B cell (primary cell): ENCODE results near the gene CACNG8. TPM values are rescaled to one million over a fixed set of nuclear protein-coding genes. Genes with fewer than 3 reads are reported as not detected.

Experiments used
- ATAC-seq: fragments of 200-7000 bp; cut with Tn5 transposase; one replicate; pipeline ENCODE4 v1.10.0; 2021; ENCODE audit warnings: low read depth, mild to moderate bottlenecking, moderate number of reproducible peaks, moderate library complexity
- CTCF ChIA-PET: fragments of 350-600 bp; sonication (Branson Sonifier 250); formaldehyde crosslinking; loops from one replicate; lab custom pipeline; 2021; ENCODE audit warnings: antibody characterized with exemption, inconsistent platforms; lab: Charles Lee
- POLR2A ChIA-PET: fragments of 350-600 bp; sonication (Branson Sonifier 250); formaldehyde crosslinking; loops from one replicate; lab custom pipeline; 2021; ENCODE audit warnings: antibody characterized with exemption; lab: Charles Lee
- DNase-seq: peaks from one replicate; pipeline ENCODE4 v3.0.0; 2013
- H2AFZ ChIP-seq: 2 replicates; pipeline ENCODE4 v1.6.1; 2012; ENCODE audit warnings: mild to moderate bottlenecking, low read depth, low read length; ENCODE audit not compliant: insufficient read depth, poor library complexity, severe bottlenecking
- H3K27ac ChIP-seq, 2 donors: 1 replicate in 1 of 2; 2 replicates in 1 of 2; pipeline ENCODE4 v1.5.1; 2012 to 2013; ENCODE audit warnings: low read length in 2 of 2, mild to moderate bottlenecking in 2 of 2, moderate library complexity in 1 of 2
- H3K27me3 ChIP-seq, 4 experiments: fragments of 200-600 bp in 1 of 4; sonication (generic) in 1 of 4; replicated peaks in 1 of 4; 1 replicate in 2 of 4; 2 replicates in 2 of 4; pipeline versions ENCODE4 v1.6.1 to v1.7.0; 2013 to 2016; ENCODE audit warnings: low read length in 3 of 4, mild to moderate bottlenecking in 2 of 4, mixed read lengths in 1 of 4, moderate library complexity in 1 of 4; ENCODE audit not compliant: insufficient read depth in 4 of 4, control insufficient read depth in 3 of 4; ENCODE audit errors: control extremely low read depth in 1 of 4
- H3K36me3 ChIP-seq, 2 experiments: replicated peaks in 1 of 2; 1 replicate in 1 of 2; 2 replicates in 1 of 2; pipeline versions ENCODE4 v1.6.1 to v1.7.1; 2013; ENCODE audit warnings: low read length in 1 of 2; ENCODE audit not compliant: insufficient read depth in 2 of 2, control insufficient read depth in 1 of 2; ENCODE audit errors: control extremely low read depth in 1 of 2, extremely low read depth in 1 of 2
- H3K4me1 ChIP-seq, 2 donors: fragments of 200-600 bp in 1 of 2; sonication (generic) in 1 of 2; 1 replicate in 1 of 2; 2 replicates in 1 of 2; pipeline versions ENCODE4 v1.5.1 to v1.6.1; 2013 to 2017; ENCODE audit warnings: low read length in 2 of 2; ENCODE audit not compliant: control insufficient read depth in 2 of 2, insufficient read depth in 2 of 2
- H3K4me2 ChIP-seq: replicated peaks from 2 replicates; pipeline ENCODE3; 2012; ENCODE audit warnings: mild to moderate bottlenecking, low read depth, low read length; ENCODE audit not compliant: poor library complexity, severe bottlenecking
- H3K4me3 ChIP-seq, 5 experiments: fragments of 200-600 bp in 1 of 5; sonication (generic) in 1 of 5; 1 replicate in 3 of 5; 2 replicates in 2 of 5; pipeline versions ENCODE4 v1.5.1 to v1.7.0; 2011 to 2016; ENCODE audit warnings: low read length in 4 of 5, mild to moderate bottlenecking in 4 of 5, low read depth in 2 of 5, control low read depth in 1 of 5, moderate library complexity in 1 of 5; ENCODE audit not compliant: insufficient read depth in 1 of 5; ENCODE audit errors: control extremely low read depth in 1 of 5, extremely low read depth in 1 of 5
- H3K79me2 ChIP-seq: fragments of 200-600 bp; sonication (generic); one replicate; pipeline ENCODE4 v1.6.0; 2016; ENCODE audit warnings: low read length; ENCODE audit not compliant: control insufficient read depth, insufficient read depth
- H3K9ac ChIP-seq: fragments of 200-600 bp; sonication (generic); 2 replicates; pipeline ENCODE4 v1.6.1; 2017; ENCODE audit warnings: mild to moderate bottlenecking, low read length, moderate library complexity
- H3K9me3 ChIP-seq, 3 donors: one replicate each; pipeline versions ENCODE4 v1.6.1 to v1.7.1; 2013; ENCODE audit warnings: low read length in 2 of 3; ENCODE audit not compliant: control insufficient read depth in 2 of 3, insufficient read depth in 1 of 3; ENCODE audit errors: control extremely low read depth in 1 of 3
- H4K20me1 ChIP-seq: 2 replicates; pipeline ENCODE4 v1.6.0; 2012; ENCODE audit warnings: mild to moderate bottlenecking, low read length; ENCODE audit not compliant: insufficient read depth, control insufficient read depth, poor library complexity, severe bottlenecking
- H3K27ac Mint-ChIP-seq: one replicate; pipeline ENCODE4 v1.8.0; 2021; ENCODE audit warnings: mixed read lengths
- H3K27me3 Mint-ChIP-seq: one replicate; pipeline ENCODE4 v1.8.0; 2021; ENCODE audit warnings: mixed read lengths
- H3K4me1 Mint-ChIP-seq: one replicate; pipeline ENCODE4 v1.8.0; 2021; ENCODE audit warnings: mixed read lengths
- H3K4me3 Mint-ChIP-seq: one replicate; pipeline ENCODE4 v1.8.0; 2021; ENCODE audit warnings: mixed read lengths
- H3K9me3 Mint-ChIP-seq: one replicate; pipeline ENCODE4 v1.8.0; 2022; ENCODE audit warnings: mixed read lengths; ENCODE audit not compliant: insufficient read depth
- EZH2 ChIP-seq: IDR thresholded peaks from 2 replicates; pipeline ENCODE4 v1.6.1; 2012; ENCODE audit warnings: borderline replicate concordance, low read depth, mild to moderate bottlenecking, moderate library complexity, low read length; ENCODE audit not compliant: insufficient read depth, poor library complexity, severe bottlenecking
- WGBS: methylation state at CpG from one replicate; pipeline ENCODE4 v1.1.5; 2013; ENCODE audit warnings: missing lambda C conversion rate; ENCODE audit not compliant: insufficient coverage; 5-methylcytosine and 5-hydroxymethylcytosine counted together
- intact Hi-C: fragments of 100-400 bp; cut with micrococcal nuclease; formaldehyde crosslinking; loops from one replicate; pipeline ENCODE4 v1.10.0; 2022
- polyA plus RNA-seq: library from polyadenylated mRNA; depleted of rRNA; stranded (reverse); fragments of >200 nt; gene quantifications from 2 replicates; pipeline ENCODE4 v1.2.3, GENCODE V29; 2012
- total RNA-seq, 2 donors: library from RNA; stranded (reverse); fragments of 120-200 nt in 1 of 2; gene quantifications; 1 replicate in 1 of 2; 2 replicates in 1 of 2; pipeline versions ENCODE4 v1.2.3 to v1.2.4, GENCODE V29; 2013 to 2022
- TF ChIP-seq, protein P1 (sequence below): fragments of 200-600 bp; IDR thresholded peaks from one replicate; pipeline ENCODE4 v1.8.0; 2022; ENCODE audit warnings: antibody characterized with exemption, mild to moderate bottlenecking

The CACNG8 gene
- total and polyA plus RNA-seq, 2 donors (not counting 1 experiment from before 2014, with no cell fraction given): not detected

DNA sequence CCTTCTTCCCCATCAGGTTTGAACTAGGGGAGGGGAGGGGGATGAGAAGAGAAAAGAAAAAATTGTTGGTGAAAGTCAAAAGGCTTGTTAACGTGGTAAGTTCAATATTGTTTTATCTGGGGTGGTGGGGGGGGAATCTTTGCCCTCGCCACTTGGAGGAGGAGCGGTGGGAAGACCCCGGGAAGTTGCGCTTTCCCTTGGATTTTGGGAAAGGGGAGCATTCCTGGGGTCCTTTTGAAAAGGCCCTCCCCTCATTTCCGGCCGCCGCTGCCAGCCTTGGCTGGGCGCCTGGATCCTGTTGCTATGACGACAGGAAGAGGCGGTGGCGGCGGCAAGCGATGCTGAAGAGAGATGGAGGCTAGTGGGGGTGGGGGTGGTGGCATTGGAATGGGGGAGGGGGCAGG is 4.6 kb upstream of the CACNG8 start:
- Mint-ChIP-seq H3K27me3 (peaks cover 50% of the 10 kb centered on the region), H3K9me3 (no peaks in the 10 kb centered on the region), H3K27ac (no peak overlapping the region), H3K4me1 (no peaks in the 10 kb centered on the region), H3K4me3 (no peak overlapping the region)
- Histone ChIP-seq H3K27me3 (peaks cover 0 to 50% (median 21%) of the 10 kb centered on the region in 4 experiments), H3K4me3 (no peak overlapping the region), H3K4me2 (no peak overlapping the region), H3K9ac (no peak overlapping the region), H3K4me1 (peaks cover 0 to 3% of the 10 kb centered on the region in 2 donors), H2AFZ (no peak overlapping the region), H3K36me3 (no peaks in the 10 kb centered on the region), H3K79me2 (no peaks in the 10 kb centered on the region), H3K27ac (no peak overlapping the region), H3K9me3 (peaks cover 0 to 21% (median 2%) of the 10 kb centered on the region in 3 donors), H4K20me1 (no peaks in the 10 kb centered on the region)
- WGBS: 16% methylated on average over 4 of the region's 14 CpGs
- POLR2A ChIA-PET: no interaction called here
- TF ChIP-seq EZH2: no peak
- TF ChIP-seq, protein P1, sequence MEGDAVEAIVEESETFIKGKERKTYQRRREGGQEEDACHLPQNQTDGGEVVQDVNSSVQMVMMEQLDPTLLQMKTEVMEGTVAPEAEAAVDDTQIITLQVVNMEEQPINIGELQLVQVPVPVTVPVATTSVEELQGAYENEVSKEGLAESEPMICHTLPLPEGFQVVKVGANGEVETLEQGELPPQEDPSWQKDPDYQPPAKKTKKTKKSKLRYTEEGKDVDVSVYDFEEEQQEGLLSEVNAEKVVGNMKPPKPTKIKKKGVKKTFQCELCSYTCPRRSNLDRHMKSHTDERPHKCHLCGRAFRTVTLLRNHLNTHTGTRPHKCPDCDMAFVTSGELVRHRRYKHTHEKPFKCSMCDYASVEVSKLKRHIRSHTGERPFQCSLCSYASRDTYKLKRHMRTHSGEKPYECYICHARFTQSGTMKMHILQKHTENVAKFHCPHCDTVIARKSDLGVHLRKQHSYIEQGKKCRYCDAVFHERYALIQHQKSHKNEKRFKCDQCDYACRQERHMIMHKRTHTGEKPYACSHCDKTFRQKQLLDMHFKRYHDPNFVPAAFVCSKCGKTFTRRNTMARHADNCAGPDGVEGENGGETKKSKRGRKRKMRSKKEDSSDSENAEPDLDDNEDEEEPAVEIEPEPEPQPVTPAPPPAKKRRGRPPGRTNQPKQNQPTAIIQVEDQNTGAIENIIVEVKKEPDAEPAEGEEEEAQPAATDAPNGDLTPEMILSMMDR: no peak
- intact Hi-C loops: no loop called here
- no peak for ATAC-seq
- no peak for DNase-seq
- CTCF ChIA-PET: no interaction called here

DNA sequence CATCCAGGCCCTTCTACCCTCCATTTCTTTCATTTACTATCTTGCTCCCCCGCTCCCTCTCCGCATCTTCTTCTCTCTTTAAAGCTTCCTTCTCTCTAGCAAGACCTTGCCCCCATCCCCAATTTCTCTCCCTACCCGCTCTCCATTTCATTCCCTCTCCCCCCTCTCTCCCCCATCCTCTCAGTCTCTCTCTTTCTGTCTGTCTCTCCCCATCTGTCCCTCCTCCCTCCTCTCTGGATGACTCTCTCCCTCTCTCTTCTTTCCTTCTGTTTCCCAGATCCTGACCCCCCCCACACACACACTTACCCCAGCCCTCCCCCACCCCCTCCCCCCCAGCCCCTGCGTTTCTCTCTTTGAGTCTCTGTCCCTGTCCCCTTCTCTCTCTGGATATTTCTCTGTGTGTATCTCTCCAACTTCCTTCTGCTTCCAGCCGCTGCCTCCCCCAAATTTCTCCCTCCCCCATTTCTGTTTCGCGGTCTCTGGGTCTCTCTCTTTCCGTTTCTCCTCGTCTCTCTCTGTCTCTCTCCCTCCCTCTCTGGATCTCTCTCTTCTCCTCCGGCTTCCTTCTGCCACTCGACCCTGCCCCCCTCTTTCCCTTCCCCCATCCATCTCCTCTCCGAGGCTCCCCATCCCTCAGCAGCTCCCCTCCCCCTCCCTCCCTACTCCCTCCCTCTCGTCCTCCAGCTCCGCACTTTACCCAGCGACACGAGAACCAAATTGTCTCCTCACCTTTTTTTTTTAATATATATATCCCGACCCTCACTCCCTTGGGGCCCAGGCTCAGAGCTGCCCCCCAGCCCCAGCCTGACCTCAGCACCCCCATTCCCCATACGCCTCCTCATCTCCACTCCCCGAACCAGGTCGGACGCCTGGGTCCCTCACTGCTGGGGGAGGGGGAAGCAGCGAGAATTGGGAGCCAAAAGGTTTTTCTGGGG is 3.6 kb upstream of the CACNG8 start:
- peaks cover 0 to 52% (median 21%) of the 10 kb centered on the region in 4 experiments for H3K27me3 ChIP-seq
- Mint-ChIP-seq H3K4me3 (no peak overlapping the region), H3K4me1 (no peaks in the 10 kb centered on the region), H3K27ac (no peak overlapping the region), H3K27me3 (peaks cover 53% of the 10 kb centered on the region), H3K9me3 (no peaks in the 10 kb centered on the region)
- no peak for TF ChIP-seq EZH2
- TF ChIP-seq, protein P1: no peak
- H2AFZ ChIP-seq: no peak overlapping the region
- DNase-seq (no peak), ATAC-seq (no peak)
- H3K4me1 ChIP-seq: peaks cover 0 to 3% of the 10 kb centered on the region in 2 donors
- H3K9ac ChIP-seq: no peak overlapping the region
- no peak overlapping the region for H3K27ac ChIP-seq
- intact Hi-C loops: no loop called here
- no peaks in the 10 kb centered on the region for H4K20me1 ChIP-seq
- peaks cover 0 to 20% (median 0%) of the 10 kb centered on the region in 3 donors for H3K9me3 ChIP-seq
- under 1% methylated on average over 12 of the region's 22 CpGs for WGBS
- H3K36me3 ChIP-seq: no peaks in the 10 kb centered on the region
- H3K79me2 ChIP-seq: no peaks in the 10 kb centered on the region
- H3K4me3 ChIP-seq: no peak overlapping the region
- ChIA-PET POLR2A (no interaction called here), CTCF (no interaction called here)
- H3K4me2 ChIP-seq: no peak overlapping the region
